ENCODE data around the gene CBX6.

The CBX6 gene

DNA sequence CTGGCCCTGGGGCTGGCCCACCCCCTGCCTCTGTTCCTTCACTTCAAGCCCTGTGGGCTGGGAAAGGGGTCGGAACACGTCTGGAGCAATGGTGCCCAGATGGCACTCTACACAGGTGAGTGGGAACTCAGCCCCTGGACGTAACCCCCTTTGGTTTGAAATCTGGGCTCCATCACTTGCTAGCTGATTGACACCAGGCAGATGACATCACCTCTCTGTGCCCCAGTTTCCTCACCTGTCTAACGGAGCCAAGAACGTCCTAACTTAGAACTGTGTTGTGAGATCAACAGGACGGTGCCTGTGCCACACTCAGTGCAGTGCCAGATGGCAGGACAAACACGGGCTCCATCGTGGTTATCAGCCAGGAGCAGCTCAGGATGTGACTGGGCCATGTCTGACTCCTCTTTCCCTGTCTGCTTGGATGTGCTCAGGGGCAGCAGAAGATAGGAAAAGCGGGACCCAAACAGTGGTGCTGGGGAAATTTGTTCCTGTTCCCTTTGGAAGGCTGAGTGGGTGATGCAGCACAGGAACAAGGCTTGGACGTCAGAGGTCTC lies 52.6 kb downstream of the CBX6 start:
- DNase-seq: no peak

DNA sequence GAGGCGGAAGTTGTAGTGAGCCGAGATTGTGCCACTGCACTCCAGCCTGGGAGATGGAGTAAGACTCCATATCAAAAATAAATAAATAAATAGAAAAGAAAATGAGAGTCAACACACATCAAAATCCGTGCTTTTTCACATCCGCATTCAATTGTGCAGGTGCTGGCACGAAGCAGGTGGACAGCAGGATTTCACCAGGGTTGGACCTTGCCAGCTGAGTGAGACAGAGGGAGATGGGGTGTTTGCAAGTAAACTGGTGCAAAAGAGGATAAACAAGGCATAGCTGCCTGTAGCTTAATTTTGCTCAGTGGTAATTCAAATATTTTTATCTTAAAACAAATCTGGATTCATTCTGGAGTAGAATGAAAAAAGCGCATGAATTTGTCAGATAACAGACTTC lies 54.8 kb downstream of the CBX6 start:
- no peak for DNase-seq

- DNase-seq: no peak
These were observed 56.2 kb downstream of the CBX6 start for GRCh38 chr22:38815842-38816241.

Data from suppressor macrophage (primary cell).